Tibial nerve (tissue), 4 donors: ENCODE results near the gene SLC17A2. TPM values are rescaled to one million over a fixed set of nuclear protein-coding genes. Genes with fewer than 3 reads are reported as not detected.

Experiments used
- DNase-seq, 2 donors: peaks; one replicate each; pipeline ENCODE4 v3.0.0-alpha.2; 2019; ENCODE audit warnings: low spot score in 2 of 2
- H3K27ac ChIP-seq, 4 donors: fragments of 200-600 bp; sonication (generic) in 3 of 4; one replicate each; pipeline ENCODE4 v1.5.1; 2017 to 2019; ENCODE audit warnings: mild to moderate bottlenecking in 1 of 4
- H3K27me3 ChIP-seq, 2 donors: fragments of 200-600 bp; sonication (generic) in 1 of 2; one replicate each; pipeline versions ENCODE4 v1.5.1 to v1.6.0; 2017 to 2019
- H3K36me3 ChIP-seq, 3 donors: fragments of 200-600 bp; sonication (generic); one replicate each; pipeline ENCODE4 v1.5.1; 2018 to 2019
- H3K4me1 ChIP-seq, 4 donors: fragments of 200-600 bp; sonication (generic) in 3 of 4; one replicate each; pipeline ENCODE4 v1.5.1; 2017 to 2019
- H3K4me3 ChIP-seq, 4 donors: fragments of 200-600 bp; sonication (generic) in 3 of 4; one replicate each; pipeline ENCODE4 v1.5.1; 2017 to 2019; ENCODE audit warnings: mild to moderate bottlenecking in 1 of 4, moderate library complexity in 1 of 4
- H3K9me3 ChIP-seq, 4 donors: fragments of 200-600 bp; sonication (generic) in 3 of 4; one replicate each; pipeline ENCODE4 v1.5.1; 2017 to 2019
- CTCF ChIP-seq, 5 experiments: fragments of 200-600 bp in 3 of 5; fragments of 450-650 bp in 2 of 5; sonication (generic) in 3 of 5; IDR thresholded peaks; one replicate each; pipeline ENCODE4 v1.5.1; 2016 to 2019; ENCODE audit warnings: antibody characterized with exemption in 5 of 5, mild to moderate bottlenecking in 3 of 5, moderate library complexity in 2 of 5
- EP300 ChIP-seq, 2 donors: sonication (generic); formaldehyde crosslinking; IDR thresholded peaks; one replicate each; pipeline ENCODE4 v1.6.1; 2017; ENCODE audit warnings: antibody characterized with exemption in 2 of 2, mild to moderate bottlenecking in 1 of 2
- POLR2A ChIP-seq, 2 donors: fragments of 450-650 bp; IDR thresholded peaks; one replicate each; pipeline ENCODE4 v1.6.1; 2017; ENCODE audit warnings: antibody characterized with exemption in 2 of 2, mild to moderate bottlenecking in 2 of 2, moderate library complexity in 2 of 2
- WGBS, 2 donors: methylation state at CpG; one replicate each; pipeline ENCODE4 v1.1.5; 2018; 5-methylcytosine and 5-hydroxymethylcytosine counted together
- total RNA-seq, 4 donors: library from RNA; depleted of rRNA; stranded (reverse); fragments of >200 nt; gene quantifications; one replicate each; pipeline ENCODE4 v1.1.0, GENCODE V29; 2016

SLC17A2 gene
- total RNA-seq, 4 donors from 2014 or later, result not detected

GRCh38 chr6:25921525-25922203 is 8.8 kb downstream of the SLC17A2 start:
- no peaks in the 10 kb centered on the region for H3K4me1 ChIP-seq
- no peaks in the 10 kb centered on the region for H3K27me3 ChIP-seq
- no peak overlapping the region for H3K27ac ChIP-seq
- no peaks in the 10 kb centered on the region for H3K9me3 ChIP-seq
- DNase-seq, result no peak
- no peaks in the 10 kb centered on the region for H3K36me3 ChIP-seq
- no peak overlapping the region for H3K4me3 ChIP-seq
- TF ChIP-seq CTCF (IDR thresholded peaks at IDR 0.05) (no peak), POLR2A (IDR thresholded peaks at IDR 0.05) (no peak), EP300 (IDR thresholded peaks at IDR 0.05) (no peak)

DNA sequence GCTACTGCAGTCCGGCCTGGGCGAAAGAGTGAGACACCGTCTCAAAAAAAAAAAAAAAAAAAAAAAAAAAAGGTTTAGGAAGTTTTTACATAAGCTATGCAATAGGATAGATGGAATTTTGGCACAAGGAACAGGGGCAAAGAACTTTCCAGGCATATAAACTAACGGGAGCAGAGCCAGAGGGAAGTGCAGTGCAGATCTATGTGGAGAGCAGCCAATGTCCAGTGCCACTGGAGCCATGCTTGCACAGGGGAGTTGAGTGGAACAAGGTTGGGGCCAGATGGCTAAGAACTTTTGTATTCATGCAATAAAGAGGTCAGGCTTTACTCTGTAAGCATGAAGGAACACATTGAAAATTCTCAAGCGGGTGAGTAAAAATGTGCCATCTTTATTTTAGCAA is 10.8 kb downstream of the SLC17A2 start:
- TF ChIP-seq CTCF (IDR thresholded peaks at IDR 0.05) (no peak), EP300 (IDR thresholded peaks at IDR 0.05) (no peak), POLR2A (IDR thresholded peaks at IDR 0.05) (no peak)
- no peak overlapping the region for H3K27ac ChIP-seq
- no peaks in the 10 kb centered on the region for H3K27me3 ChIP-seq
- H3K9me3 ChIP-seq, result no peaks in the 10 kb centered on the region
- H3K4me1 ChIP-seq, result no peaks in the 10 kb centered on the region
- H3K4me3 ChIP-seq, result no peak overlapping the region
- H3K36me3 ChIP-seq, result no peaks in the 10 kb centered on the region
- no peak for DNase-seq
- WGBS, 2 donors, result 90 to 97% methylated on average over 5 of the region's 5 CpGs

DNA sequence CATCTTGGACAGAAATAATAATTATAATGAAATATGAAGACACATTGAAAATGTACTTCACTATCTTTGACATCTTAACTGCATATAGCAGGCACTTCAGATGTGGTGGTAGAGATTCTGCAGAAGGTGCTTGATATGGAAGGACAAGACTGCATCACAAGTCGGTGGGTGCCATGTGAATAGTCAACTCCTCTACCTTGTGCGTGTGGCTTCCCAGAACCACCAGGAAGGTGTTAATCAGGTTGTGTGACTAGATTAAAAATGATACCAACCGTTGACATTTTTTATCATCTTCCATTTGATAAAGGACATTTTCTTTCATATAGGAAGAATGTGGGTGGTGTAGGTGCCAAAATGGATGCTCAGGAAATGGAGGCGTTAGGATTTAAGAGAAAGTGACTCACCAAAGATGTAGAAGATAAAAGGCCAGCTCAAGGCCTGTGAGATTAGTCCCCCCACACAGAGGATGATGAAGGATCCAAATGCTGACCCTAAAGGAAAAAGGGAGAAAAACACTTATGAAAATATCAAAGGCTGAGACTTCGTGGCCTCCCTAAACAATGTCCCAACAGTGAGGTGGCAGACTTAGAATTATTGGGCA is 12.3 kb downstream of the SLC17A2 start:
- no peak overlapping the region for H3K27ac ChIP-seq
- no peak for DNase-seq
- no peaks in the 10 kb centered on the region for H3K27me3 ChIP-seq
- 84 to 92% methylated on average over 5 of the region's 5 CpGs for WGBS, 2 donors
- no peaks in the 10 kb centered on the region for H3K4me1 ChIP-seq
- no peaks in the 10 kb centered on the region for H3K9me3 ChIP-seq
- TF ChIP-seq CTCF (IDR thresholded peaks at IDR 0.05) (no peak), EP300 (IDR thresholded peaks at IDR 0.05) (no peak), POLR2A (IDR thresholded peaks at IDR 0.05) (no peak)
- no peak overlapping the region for H3K4me3 ChIP-seq
- no peaks in the 10 kb centered on the region for H3K36me3 ChIP-seq

DNA sequence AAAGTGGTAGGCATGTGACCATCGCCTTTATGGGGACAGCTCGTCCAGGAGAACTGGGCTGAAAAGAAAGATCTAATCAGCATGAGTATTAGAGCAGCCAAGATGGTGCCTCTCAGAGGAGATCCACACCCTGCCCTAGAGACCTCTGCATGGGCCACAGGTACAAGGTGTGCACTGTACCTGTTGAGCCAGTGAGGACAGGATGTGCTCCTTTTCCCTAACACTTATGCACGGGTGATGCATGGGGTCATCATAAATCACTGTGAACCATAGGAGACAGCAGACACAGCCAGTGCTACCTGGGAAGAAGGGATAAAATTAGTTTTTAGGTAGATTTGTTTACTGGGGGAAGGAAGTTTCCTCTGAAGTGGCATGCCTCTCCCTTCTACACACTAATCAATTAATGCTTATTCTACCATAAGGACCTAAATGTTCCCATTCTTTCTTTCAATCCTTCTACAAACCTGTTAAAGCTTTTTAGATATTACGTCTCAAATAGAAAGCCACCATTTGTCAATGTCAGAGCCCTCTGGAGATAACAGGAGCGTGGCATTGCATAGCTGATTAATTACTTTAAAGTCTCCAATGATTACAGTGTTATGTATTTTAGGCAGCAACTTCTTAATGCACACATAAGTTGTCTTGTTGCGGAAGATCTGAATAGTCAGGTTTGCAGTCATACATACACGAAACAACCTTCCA is 13.6 kb downstream of the SLC17A2 start:
- Histone ChIP-seq H3K4me3 (no peak overlapping the region), H3K27ac (no peak overlapping the region), H3K4me1 (no peaks in the 10 kb centered on the region), H3K36me3 (no peaks in the 10 kb centered on the region), H3K9me3 (no peaks in the 10 kb centered on the region), H3K27me3 (no peaks in the 10 kb centered on the region)
- DNase-seq, result no peak
- WGBS, 2 donors, result 87 to 92% methylated on average over 7 of the region's 7 CpGs
- TF ChIP-seq CTCF (IDR thresholded peaks at IDR 0.05) (no peak), POLR2A (IDR thresholded peaks at IDR 0.05) (no peak)

DNA sequence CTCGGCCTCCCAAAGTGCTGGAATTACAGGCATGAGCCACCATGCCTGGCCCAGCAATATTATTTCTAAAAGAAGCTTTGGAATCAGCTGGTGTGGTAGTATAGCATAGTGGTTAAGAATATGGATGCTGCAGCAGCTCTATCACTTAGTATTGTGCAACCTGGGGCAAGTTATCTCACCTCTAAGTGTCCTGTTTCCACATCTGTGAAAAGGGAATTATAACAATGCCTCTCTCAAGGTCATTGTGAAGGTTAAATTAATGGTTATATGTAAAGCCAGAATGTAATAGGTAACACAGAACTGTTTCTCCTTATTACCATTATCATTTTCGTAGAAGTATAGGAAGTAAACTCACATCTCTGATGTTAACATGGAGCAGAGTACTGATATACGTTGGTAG is 14.2 kb downstream of the SLC17A2 start:
- no peaks in the 10 kb centered on the region for H3K4me1 ChIP-seq
- no peak for TF ChIP-seq CTCF (IDR thresholded peaks at IDR 0.05)
- no peak for TF ChIP-seq POLR2A (IDR thresholded peaks at IDR 0.05)
- H3K27me3 ChIP-seq, result no peaks in the 10 kb centered on the region
- H3K27ac ChIP-seq, result no peak overlapping the region
- no peak overlapping the region for H3K4me3 ChIP-seq
- no peaks in the 10 kb centered on the region for H3K36me3 ChIP-seq
- DNase-seq, result no peak
- 78 to 85% methylated on average over 3 of the region's 3 CpGs for WGBS, 2 donors
- no peaks in the 10 kb centered on the region for H3K9me3 ChIP-seq
